A549 treated with Hydrocortisone at 1 μM for 4 hours (cell line): Measurements from ENCODE around the gene PORCN. TPM values are rescaled to one million over a fixed set of nuclear protein-coding genes. Genes with fewer than 3 reads are reported as not detected.

Experiments
- total RNA-seq: library from RNA; stranded (reverse); fragments of 200-300 nt; extraction: Qiagen RNA extraction; gene quantifications from 5 replicates; pipeline ENCODE4 v1.2.3, GENCODE V29; 2022

PORCN gene
- total RNA-seq = 15.4 to 17.4 TPM (median 16.0 TPM) in 5 replicates

DNA sequence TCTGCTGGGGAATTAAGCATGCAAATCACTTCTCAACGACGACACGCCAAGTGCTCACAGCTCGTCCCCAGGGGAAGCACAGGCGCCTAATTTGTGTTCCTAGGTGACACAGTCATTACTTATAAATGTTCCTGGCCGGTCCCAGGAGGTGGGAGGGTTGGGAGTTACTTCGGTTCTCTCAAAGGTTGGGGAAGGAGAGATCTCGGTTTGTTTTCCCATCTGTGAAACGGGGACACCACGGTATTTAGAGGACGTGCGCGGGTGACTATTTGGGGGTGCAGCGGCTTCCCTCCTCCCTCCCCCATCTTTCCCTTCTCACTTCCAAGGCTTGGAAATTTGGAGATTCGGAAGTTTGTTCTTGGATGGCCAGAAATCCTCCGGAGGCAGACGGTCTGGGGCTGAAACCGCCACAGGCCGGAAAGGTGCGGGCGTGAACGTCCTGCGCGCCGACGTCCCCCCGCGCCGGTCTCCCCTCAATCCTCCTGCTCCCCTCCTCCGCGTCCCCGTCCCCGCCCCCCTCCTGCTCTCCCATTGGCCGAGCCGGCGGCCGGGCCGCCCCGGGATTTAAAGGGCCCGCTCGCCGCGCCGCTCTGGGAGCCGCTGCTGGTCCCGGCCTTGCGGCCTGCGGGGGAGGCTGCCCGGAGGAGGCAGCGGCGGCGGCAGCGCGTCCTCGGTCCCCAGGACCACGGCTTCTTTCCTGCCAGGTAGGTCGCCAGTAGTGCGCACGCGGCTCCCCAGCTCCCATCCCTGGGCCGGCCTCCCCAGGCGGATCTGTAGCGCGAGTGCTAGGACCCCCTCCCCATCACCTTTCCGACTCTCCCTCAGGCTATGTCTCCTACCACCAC is at the start of gene PORCN:
TSS of gene PORCN (plus strand) at position 593 of the 845 bp plus-strand sequence. CDS start 829 bp downstream, outside the sequence.

DNA sequence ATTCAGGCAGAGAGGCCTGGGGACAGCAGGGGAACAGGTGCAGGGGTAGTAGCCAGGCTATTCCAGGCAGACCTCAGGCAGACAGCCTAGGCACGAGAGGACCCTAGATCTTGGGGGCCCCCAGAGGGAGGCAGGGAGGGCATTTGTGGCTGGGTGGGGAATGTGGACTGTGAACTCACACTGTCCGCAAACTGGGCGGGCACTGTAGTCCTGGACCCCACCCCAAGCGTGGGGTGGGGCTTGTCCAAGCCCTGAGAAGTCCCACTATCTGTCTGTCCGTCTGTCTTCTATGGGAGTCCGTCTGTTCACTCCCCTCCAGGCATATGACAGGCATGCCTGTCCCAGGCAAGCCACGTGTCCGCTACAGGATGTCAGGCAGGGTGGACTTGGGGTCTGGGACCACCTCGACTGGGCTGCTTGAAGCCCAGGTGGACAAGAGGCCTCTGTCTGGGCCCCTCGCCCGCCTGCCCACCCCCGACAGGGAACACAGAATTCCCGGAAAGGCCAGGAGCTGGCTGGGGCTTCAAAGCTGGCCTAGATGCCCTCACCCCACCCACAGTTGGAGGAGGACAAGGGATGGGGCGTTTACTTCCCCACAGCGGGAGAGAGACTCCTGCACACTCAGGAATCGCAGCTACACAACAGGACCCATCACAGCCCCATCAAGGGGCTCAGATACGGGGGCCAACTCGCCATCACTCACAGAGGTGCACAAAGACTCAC is 38.5 kb upstream of the PORCN start, which contains the start of gene SLC38A5:
TSS of gene SLC38A5 (minus strand) at position 151 of the 723 bp plus-strand sequence. CDS start 2,336 bp downstream, outside the sequence.

DNA sequence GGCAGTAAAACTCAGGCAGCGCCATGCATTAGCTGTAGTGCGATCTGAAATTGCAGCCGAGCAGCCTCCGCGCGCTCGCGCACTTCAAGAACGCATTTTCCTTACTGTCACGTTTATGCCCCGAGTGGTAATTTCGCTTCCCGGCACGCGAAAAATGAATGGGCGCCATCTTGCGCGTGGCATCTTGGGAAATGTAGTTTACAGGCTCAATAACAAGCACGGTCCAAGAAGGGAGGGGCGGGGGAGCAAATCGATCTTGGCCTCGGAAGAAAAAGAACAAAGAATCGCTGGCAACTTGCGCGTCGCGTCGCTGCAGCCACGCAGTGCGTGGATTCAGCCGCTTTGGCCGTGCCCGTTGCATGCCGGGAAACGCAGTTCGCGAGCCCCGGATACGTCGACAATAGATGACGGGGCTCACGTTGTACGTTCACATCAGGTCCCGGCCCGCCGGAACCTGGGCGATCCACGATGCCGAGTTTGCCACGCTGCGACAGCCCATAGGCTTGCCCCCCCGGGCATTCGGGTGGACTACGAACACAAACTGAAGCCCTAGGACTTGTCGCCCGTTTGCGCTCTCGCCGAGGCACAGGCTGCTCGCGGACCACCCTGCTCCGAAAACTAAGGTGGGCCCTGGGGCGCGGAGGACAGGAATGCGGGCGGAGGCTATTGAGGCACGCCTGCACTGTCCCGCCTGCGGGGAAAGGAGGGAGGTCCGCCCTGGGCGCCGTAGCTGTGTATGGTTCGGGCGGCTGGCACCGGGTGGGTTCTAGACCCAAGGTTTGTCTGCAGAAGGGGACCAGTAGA is 32.8 kb upstream of the PORCN start, which contains the start of gene FTSJ1:
TSS of gene FTSJ1 (plus strand) at position 426 of the 804 bp plus-strand sequence. CDS start 1,849 bp downstream, outside the sequence.

GRCh38 chrX:48521353-48522243 is 12.8 kb downstream of the PORCN start, which contains the start of gene EBP:
Gene EBP, plus strand, starts transcription at chrX:48521808. Its CDS starts 1,964 bp downstream, at chrX:48523772.

DNA sequence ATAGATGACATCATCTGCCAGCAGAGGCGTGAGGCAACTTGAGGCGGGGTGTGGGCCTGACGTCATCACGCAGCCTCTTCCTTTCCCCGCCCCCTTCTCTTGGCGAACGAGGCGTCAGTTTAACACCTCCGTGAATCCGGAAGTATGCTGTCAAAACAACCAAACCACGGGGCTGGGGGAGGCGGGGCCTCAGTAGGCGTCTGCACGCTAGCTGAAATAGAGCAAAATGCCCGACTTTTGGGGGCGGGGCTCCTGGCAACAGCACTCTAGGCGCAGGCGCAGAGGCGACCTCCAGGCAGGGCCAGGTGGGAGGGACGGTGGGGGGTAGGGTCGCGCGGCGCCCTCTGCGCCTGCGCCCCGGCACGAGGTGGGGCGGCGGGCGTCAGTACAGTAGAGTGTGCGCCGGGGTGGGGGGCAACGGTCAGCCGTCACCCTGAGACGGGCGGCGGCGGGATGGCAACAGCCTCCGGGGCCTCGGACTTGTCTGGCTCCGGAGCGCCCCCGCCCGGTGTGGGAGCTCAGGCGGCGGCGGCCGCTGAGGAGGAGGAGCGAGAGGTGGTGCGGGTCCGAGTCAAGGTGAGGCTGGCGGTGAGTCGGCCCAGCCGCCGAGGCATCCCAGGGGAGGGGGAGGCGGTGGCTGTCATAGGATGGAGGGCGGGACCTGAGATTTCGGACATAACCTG is 30.7 kb downstream of the PORCN start, which contains the start of gene TBC1D25:
TSS of gene TBC1D25 (plus strand) at position 370 of the 683 bp plus-strand sequence. CDS start at position 454, 84 bp downstream.

Other genes starting within 250 kb of the PORCN start
- gene SSX3, start 152.3 kb upstream of the PORCN start, total RNA-seq = not detected in 5 replicates
- gene SSX4, start 125.5 kb upstream of the PORCN start, total RNA-seq = not detected in 5 replicates
- gene SSX4B, start 97.0 kb upstream of the PORCN start, total RNA-seq = not detected in 5 replicates
- gene SLC38A5, start 38.7 kb upstream of the PORCN start, total RNA-seq = 0.18 to 0.38 TPM (median 0.26 TPM) in 5 replicates
- gene FTSJ1, start 32.8 kb upstream of the PORCN start, total RNA-seq = 68.5 to 73.8 TPM (median 70.9 TPM) in 5 replicates
- gene EBP, start 12.8 kb downstream of the PORCN start, total RNA-seq = 138 to 157 TPM (median 148 TPM) in 5 replicates
- gene TBC1D25, start 30.7 kb downstream of the PORCN start, total RNA-seq = 10.0 to 16.4 TPM (median 12.6 TPM) in 5 replicates
- gene RBM3, start 65.5 kb downstream of the PORCN start, total RNA-seq = 345 to 656 TPM (median 367 TPM) in 5 replicates
- gene WDR13, start 88.5 kb downstream of the PORCN start, total RNA-seq = 58.8 to 99.9 TPM (median 84.2 TPM) in 5 replicates
- 0.20 to 0.61 TPM (median 0.28 TPM) in 5 replicates for gene WAS, start 174.8 kb downstream of the PORCN start, total RNA-seq
- 21.9 to 24.0 TPM (median 22.9 TPM) in 5 replicates for gene SUV39H1, start 187.7 kb downstream of the PORCN start, total RNA-seq